Left cardiac atrium (tissue), 4 donors: Measurements from ENCODE around the gene KCNC3. TPM values are rescaled to one million over a fixed set of nuclear protein-coding genes. Genes with fewer than 3 reads are reported as not detected.
A peak's percentile ranks its signal among the peaks of the same experiment; 100 is the strongest.
"Not testable (repeated sequence)": the region's sequence is repeated elsewhere in the genome, so short reads cannot be mapped to it uniquely, and the experiment has no call there.

Experiments
- ATAC-seq, 2 donors: fragments of 200-7000 bp; cut with Tn5 transposase; one replicate each; pipeline ENCODE4 v1.9.1; 2020; ENCODE audit warnings: mild to moderate bottlenecking in 2 of 2, moderate library complexity in 2 of 2
- DNase-seq: peaks from one replicate; pipeline ENCODE4 v3.0.0-alpha.2; 2020
- intact Hi-C, 2 donors: fragments of 100-400 bp; cut with DNase I; formaldehyde crosslinking; loops; one replicate each; pipeline versions ENCODE4 v1.14.1 to v1.15.1; 2022 to 2023
- total RNA-seq, 2 donors: library from RNA; stranded (reverse); fragmentation: NEBNext Ultra II Directional; extraction: Animal tissue kit (Norgen Biotek cat#: 25700); gene quantifications; one replicate each; pipeline ENCODE4 v1.2.1, GENCODE V29; 2021
- donor health status: DM: no; HTN: yes; CAD: no.
- donor health status: DM: no; HTN: yes; CAD: no; lungs with severe emphysema.
- donor health status: DM: yes; HTN: yes; CAD: no.
- donor health status: Dilated cardiomyopathy.

The KCNC3 gene
- total RNA-seq, 2 donors from 2014 or later = 2.7 to 4.0 TPM

DNA sequence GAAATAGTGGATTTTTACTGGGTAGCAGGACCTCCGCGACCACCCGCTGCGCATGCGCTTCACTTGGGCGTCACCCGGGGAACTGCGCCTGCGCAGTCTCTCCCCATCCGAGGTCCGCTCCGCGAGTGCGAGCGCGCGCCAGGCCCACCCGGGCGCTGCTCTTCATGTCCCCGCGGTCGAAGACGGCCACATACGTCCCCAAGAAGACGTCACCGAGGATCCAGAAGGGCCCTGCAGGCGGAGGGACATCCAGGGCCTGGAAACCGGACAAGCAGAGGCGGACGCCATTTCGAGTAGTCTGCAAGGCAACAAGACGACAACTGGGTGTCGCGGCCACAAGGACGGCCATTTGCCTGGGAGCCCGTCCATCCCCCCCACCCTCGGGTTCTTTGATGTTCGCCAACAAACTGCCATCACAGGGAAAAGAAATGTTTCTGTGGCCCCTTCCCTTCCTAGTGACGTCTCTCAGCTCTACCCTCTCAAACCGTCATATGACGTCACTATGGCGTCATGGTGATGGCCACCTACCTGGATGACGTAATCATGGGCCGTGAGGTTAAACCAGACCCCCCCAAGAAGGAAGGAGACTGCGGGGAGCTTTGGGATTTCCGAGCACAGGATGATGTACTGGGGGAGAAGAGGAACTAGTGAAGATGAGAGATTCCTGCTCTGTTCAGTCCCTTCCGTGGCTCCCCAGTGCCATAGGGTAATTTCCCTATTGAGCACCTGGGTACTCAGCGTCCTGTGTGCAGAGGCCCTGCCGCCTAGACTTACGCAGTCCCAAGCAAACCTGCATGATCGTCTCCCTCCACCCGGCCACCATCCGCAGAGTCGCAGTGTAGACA lies 29.5 kb upstream of the KCNC3 start:
- intact Hi-C loops = loop anchor here in 1 of 2 donors (10.0 kb wide), 1 partner anchor 426 kb away; no protein-coding TSS in a partner anchor
- DNase-seq (peak; percentile 83), ATAC-seq (peak; percentile 70 to 80)

DNA sequence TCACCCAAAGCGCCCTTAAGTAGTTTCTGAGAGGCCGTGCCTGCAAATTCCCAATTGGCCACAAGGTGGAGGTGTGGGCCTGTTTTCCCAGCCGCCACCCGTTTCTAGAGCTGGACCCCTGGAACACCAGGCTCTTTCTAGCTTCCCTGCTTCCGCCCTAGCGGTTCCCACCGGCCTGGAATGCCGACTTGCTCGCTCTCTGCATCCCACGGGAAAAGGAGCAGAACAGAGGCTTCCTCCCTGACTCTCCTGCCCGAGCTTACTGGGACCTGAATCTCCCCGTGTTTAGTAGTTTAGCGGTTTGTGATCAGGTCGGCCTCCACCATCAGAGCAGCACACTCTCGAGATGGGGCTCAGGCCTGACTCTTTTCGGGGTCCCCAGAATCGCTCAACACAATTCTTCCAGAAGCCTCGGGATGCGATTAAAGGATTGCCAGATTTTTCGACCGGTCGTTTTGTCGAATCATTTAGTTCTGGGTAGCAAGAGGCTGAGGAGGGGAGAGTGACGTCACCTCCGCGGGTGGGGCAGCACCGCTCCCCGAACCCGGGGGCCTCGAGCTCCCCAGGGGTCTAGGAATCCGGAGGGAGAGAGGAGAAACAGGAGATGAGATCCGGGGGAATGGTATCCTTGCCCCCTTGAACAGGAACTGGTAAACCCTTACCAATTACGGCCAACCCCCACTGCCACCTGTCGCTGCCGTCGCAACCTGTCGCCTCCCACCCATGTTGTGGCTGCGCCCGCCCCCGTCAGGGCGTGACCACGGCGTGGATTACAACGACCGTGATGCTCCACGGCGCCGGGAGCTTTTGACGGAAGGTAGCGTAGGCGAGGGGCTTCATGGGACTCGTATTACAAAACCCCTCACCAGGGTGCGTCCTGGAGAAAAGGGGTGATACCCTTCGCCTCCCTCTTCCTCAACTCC lies 28.3 kb upstream of the KCNC3 start:
- intact Hi-C loops = loop anchor here (2.0 to 10.0 kb wide), 2 partner anchors 103 to 427 kb away; no protein-coding TSS in a partner anchor
- ATAC-seq (peak; percentile 75 to 83), DNase-seq (peak; percentile 83)

- no peak for ATAC-seq
- intact Hi-C loops = loop anchor here (2.0 to 10.0 kb wide), 2 partner anchors 104 to 428 kb away; no protein-coding TSS in a partner anchor
- DNase-seq = no peak
Measured at GRCh38 chr19:50356691-50357177, 27.6 kb upstream of the KCNC3 start.

- DNase-seq, ATAC-seq: not testable (repeated sequence)
- intact Hi-C loops = loop anchor here in 1 of 2 donors (10.0 kb wide), 1 partner anchor 431 kb away; no protein-coding TSS in a partner anchor
Measured at GRCh38 chr19:50353487-50353880, 24.3 kb upstream of the KCNC3 start.

GRCh38 chr19:50352242-50352641 lies 23.1 kb upstream of the KCNC3 start:
- DNase-seq = no peak
- intact Hi-C loops = loop anchor here in 1 of 2 donors (10.0 kb wide), 1 partner anchor 433 kb away; no protein-coding TSS in a partner anchor

DNA sequence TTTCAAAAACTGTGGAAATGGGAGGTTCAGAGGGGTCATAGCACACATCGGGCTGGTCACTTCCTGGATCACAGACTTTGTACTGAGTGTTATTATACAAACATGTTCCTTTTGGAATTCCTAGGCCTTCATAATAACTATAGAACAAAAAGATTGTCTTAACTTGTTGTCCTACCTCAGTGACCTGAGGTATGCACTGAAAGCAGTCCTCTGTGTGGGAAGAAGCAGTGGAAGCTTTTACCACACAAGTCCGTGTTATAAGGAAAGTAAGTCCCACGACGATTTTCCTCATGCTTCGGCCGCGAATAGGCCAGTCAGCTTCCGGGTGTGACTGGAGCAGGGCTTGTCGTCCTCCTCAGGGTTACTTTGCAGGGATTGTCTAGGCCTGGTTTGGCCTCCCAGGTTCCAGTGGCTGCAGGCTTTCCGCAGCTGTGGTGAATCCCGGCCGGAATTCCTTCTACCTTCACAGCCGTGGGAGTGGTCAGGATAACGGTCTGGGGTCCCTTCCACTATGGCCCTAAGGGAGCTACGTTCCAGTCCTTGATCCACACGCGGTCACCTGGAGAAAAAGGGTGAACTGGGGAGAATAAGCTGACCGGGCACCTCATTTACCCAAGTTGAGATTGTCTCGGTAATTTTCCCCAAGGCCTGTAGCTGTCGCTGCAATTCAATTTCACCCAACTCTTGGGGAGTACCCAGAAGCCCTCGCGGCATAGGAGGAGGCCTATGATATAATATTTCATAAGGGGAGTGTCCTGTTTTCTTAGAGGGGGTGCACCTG lies 20.3 kb upstream of the KCNC3 start:
- intact Hi-C loops = loop anchor here in 1 of 2 donors (10.0 kb wide), 1 partner anchor 435 kb away; no protein-coding TSS in a partner anchor
- DNase-seq = no peak
- no peak for ATAC-seq

More at GRCh38 chr19:50352242-50352641, 23.1 kb upstream of the KCNC3 start:
- no peak for ATAC-seq

- intact Hi-C loops, ATAC-seq, DNase-seq: not testable (repeated sequence)
Measured at GRCh38 chr19:50347089-50347581, 18.0 kb upstream of the KCNC3 start.

DNA sequence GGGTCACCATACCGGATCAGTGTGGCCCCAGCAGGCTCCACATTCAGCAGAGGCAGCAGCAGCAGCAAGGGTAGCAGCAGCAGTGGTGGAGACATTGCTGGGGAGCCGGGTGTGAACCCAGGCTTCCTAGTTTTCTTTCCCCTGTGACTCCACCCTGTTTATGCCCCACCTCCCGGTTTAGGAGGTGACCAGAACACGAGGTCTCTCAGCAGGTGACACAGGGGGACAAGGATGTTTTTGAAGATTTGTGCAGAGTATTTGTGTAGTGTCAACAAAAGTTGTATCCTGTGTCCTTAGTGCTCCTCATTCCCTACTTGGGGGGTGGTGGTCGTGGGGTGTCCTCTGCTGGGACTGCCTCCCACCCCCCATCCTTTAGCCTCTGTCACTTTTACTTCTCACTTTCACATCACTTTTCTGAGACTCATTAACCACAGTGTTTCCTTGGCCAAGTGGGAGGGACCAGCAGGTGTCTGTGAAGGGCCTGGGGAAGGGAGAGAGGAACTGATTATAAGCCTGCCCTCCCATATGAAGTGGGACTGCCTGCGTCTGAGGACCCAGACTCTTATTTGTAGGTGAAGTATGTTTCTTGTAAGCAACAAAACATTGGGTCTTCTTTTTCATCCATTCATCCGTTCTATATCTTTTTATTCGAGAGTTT lies 15.6 kb upstream of the KCNC3 start:
- DNase-seq = no peak
- ATAC-seq = no peak
- intact Hi-C loops = no loop called here

DNA sequence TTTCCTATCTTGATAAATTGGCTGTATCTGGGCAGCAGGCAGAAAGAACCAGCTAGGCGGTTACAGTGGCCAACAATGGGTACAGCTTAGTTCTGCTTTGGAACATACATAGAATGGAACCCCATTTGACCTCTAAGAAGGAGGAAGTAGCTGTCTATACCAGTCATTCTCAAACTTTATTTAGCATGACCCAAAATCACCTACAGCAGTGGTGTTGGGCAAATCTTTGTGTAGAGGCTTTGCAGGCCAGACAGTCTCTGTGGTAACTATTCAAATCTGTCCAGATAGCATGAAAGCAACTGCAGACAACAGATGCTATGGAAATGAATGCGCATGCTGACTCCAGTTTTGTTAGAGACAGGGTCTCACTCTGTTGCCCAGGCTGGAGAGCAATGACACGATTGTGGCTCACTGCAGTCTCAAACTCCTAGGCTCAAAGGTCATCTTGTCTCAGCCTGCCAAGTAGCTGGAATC lies 12.0 kb upstream of the KCNC3 start:
- intact Hi-C loops = no loop called here
- ATAC-seq = peak in 1 of 2 donors; percentile 70
- no peak for DNase-seq

DNA sequence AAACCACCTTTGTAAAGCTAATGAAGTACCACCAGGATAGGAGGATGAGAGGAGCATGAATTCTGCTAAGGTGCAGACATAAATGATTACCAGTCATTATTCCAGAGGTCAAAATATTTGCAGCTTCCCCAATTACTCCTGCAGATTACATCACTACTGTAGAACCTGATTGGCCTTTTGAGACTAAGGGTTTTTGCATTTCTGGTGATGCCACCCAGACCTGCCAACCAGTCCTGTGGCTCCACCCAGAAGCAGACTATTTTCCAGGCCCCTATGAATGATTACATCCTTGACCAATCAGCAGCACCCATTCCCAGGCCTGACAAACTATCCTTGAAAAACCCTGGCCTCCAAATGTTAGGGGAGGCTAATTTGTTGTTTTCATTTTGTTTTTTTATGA lies 11.2 kb upstream of the KCNC3 start:
- DNase-seq (no peak), ATAC-seq (no peak)
- intact Hi-C loops = no loop called here

GRCh38 chr19:50337031-50337430 lies 7.9 kb upstream of the KCNC3 start:
- DNase-seq, ATAC-seq: not testable (repeated sequence)

DNA sequence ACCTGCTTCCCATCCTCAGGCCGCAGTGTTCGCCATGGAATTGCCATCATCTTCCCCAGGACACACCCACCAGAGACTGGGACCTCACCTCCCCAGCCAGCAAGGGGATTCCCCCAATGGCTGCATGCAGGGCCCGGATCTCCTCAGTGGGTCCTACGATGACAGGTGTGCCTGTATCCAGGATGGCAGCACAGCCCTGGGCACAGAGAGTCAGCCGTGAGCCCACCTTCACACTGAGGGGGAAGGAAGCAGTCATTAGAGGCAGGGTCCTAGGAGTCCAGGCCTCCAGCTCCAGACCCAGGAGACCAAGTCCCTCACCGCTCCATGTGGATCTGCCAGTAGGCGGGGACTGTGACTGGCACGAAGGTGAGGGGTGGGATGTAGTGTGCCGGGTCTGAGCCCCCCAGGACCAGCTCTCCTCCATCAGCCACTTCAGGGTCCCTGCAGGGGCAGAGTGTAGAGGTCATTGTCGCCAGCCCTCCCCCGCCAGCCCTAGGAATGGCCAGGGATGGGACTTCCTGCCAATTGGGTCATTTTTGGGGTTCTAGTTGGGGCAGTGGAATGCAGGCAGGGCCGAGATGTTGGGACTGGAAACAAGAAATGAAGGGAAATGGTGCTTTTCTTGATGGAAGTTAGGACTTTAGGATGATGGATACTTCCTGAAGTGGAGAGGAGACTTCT lies 5.7 kb upstream of the KCNC3 start:
- intact Hi-C loops = no loop called here
- no peak for ATAC-seq
- no peak for DNase-seq

More at GRCh38 chr19:50337031-50337430, 7.9 kb upstream of the KCNC3 start:
- intact Hi-C loops = not testable (repeated sequence)

- ATAC-seq (peak; percentile 23 to 24), DNase-seq (peak; percentile 82)
- intact Hi-C loops = no loop called here
Measured at GRCh38 chr19:50333737-50334617, 4.8 kb upstream of the KCNC3 start.

DNA sequence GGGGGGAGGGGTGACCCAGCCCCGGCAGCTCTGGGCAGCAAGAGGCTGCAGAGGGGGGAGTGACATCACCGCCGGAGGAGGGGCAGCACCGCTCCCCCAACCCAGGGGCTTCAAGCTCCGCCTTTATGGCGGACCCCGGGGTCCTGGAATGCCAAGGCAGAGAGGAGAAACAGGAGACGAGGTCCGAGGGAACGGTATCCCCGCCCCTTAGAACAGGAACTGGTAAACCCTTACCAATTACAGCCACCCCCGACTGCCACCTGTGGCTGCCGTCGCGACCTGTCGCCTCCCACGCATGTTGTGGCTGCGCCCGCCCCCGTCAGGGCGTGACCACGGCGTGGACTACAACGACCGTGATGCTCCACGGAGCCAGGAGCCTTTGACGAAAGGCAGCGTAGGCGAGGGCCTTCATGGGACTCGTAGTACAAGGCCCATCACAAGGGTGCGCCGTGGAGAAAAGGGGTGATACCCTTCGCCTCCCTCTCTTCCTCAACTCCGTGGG lies 4.1 kb upstream of the KCNC3 start:
- ATAC-seq (peak; percentile 67 to 68), DNase-seq (peak; percentile 93)
- intact Hi-C loops = no loop called here

- ATAC-seq (no peak), DNase-seq (no peak)
- intact Hi-C loops = no loop called here
Measured at GRCh38 chr19:50332244-50333038, 3.3 kb upstream of the KCNC3 start.
